Putamen (tissue), 1 donor: ENCODE measurements around the gene CACNA1B.
"Not testable (repeated sequence)": the region's sequence is repeated elsewhere in the genome, so short reads cannot be mapped to it uniquely, and the experiment has no call there.

Experiments used
- DNase-seq: peaks from one replicate; pipeline ENCODE4 v3.0.0-alpha.2; 2016; ENCODE audit warnings: low spot score

Gene CACNA1B

DNA sequence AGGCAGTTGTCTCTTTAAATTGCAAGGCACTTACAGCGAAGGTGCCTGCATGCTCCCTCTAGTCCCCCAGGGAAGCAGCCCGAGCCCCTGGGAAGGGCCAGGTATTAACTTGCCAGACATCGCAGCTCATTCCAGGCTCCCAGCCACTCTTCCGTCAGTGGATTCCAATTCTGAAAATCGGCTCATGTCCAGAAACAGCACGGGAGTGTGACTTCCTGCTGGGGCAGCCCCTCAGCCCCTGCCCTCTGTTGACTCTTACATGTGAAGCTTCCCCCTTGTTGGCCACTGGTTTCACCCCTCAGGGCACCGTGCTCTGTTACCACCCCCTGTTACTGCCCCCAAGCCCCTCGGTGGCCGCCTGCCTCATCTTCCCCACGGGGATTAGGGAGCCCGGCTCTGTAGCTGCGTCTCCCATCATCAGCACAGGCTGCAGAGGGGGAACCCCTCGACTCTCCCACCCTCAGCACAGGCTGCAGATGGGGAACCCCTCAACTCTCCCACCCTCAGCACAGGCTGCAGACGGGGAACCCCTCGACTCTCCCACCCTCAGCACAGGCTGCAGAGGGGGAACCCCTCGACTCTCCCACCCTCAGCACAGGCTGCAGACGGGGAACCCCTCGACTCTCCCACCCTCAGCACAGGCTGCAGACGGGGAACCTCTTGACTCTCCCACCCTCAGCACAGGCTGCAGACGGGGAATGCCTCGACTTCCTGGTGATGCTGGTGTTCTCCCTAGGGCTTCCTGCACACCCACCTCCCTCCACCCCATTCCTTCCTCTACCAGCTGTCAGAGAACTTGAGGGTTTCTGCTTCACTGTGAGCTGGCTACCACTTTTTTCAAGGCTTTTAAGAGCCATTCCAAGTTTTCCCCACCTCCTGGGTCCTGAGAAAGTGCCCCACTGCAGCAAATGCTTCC lies 11.1 kb upstream of the CACNA1B start:
- no peak for DNase-seq

GRCh38 chr9:137870432-137870831 lies 7.2 kb upstream of the CACNA1B start:
- DNase-seq = no peak

DNA sequence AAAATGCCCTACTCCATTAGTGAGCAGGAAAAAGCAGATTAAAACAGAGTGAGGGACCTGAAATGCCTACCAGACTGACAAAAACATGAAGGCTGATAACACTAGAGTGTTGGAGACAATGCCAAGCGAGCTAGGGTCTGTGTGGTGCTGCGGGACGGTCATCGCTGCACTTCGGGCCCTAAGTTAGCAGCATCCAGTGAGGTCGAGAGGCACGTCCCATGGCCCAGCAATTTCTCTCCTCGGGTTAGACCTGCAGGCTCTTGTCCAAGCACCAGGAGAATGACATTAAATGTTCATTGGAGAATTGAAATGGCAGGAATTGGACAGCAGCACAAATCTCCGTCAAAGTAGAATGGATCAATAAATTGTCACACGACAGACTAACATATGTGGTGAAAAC lies 5.3 kb upstream of the CACNA1B start:
- no peak for DNase-seq

- DNase-seq = no peak
Observed at GRCh38 chr9:137873408-137873807, 4.2 kb upstream of the CACNA1B start.

GRCh38 chr9:137873858-137874362 lies 3.7 kb upstream of the CACNA1B start:
- no peak for DNase-seq

- no peak for DNase-seq
Observed at GRCh38 chr9:137875354-137875753, 2.2 kb upstream of the CACNA1B start.

DNA sequence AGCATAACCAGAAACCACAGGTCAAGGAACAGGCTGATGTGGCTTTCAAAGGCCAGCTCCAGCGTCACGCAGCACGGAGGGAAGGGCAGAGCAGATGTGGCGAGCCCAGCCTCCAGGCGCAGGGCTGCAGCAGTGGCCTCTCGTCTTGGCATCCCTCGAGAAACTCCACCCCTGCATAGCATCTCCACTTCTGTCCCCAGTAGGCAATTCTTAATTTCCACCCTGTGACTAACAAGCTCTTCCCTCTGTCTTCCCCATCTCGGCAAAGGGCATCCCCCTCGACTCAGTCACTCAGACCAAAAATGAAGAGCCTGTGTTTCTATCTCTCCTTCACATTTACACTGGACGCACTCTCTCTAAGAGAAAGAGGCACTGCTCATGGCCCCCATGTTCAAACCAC lies 1.7 kb upstream of the CACNA1B start:
- DNase-seq = no peak

- no peak for DNase-seq
Observed at GRCh38 chr9:137876269-137876668, 1.3 kb upstream of the CACNA1B start.

- no peak for DNase-seq
Observed at GRCh38 chr9:137876781-137877386, 698 bp upstream of the CACNA1B start.

DNA sequence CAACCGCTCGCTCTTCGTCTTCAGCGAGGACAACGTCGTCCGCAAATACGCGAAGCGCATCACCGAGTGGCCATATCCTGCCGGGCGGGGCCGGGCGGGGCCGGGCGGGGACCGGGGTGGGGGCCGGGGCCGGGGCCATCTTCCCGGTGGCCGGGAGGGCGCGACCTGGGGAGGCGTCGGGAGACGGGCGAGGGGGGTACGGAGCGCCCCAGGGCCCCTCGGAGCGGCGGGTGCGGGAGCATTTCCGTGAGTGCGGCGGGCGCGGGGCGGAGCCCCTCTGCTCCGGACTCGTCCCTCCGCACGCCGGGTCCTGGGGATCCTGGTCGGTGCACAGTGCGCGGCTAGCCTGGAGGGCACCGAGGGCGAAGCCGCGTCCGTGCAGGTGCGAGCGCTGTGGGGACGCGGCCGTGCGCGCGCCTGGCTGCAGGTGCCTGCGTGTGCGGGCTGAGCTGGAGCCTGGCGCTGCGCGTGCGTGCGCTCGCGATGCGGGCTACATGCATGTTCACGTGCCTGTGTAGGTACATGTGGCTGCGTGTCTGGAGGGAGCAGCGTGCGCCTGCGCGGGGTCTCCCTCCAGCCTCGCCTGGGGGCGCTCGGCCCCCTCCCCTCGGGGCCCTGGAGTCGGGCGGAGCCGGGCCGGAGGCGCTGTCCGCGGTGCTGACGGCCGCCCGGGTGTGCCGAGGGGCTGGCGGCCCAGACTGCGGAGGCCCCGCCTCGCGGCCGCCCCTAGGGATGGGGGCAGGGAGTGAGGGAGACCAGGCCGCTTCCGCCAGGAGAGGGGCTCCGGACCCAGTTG lies 762 bp downstream of the CACNA1B start:
- DNase-seq = no peak

DNA sequence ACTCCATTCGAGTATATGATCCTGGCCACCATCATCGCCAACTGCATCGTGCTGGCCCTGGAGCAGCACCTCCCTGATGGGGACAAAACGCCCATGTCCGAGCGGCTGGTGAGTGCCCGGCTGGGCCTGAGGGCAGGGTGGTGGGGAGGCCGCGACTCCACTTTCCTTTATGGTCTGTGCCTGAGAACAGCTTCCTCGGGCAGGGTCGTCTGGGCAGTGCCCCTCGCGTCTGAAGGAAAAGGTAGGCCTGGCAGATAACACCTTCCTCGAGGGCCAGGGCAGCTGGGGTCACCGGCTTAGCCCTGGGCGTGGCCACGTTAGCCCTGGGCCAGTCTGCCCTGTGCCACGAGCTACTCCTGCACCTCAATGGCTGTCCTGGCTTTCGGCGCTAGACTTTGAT lies 1.5 kb downstream of the CACNA1B start:
- no peak for DNase-seq

- no peak for DNase-seq
Observed at GRCh38 chr9:137879566-137880150, 2.1 kb downstream of the CACNA1B start.

DNA sequence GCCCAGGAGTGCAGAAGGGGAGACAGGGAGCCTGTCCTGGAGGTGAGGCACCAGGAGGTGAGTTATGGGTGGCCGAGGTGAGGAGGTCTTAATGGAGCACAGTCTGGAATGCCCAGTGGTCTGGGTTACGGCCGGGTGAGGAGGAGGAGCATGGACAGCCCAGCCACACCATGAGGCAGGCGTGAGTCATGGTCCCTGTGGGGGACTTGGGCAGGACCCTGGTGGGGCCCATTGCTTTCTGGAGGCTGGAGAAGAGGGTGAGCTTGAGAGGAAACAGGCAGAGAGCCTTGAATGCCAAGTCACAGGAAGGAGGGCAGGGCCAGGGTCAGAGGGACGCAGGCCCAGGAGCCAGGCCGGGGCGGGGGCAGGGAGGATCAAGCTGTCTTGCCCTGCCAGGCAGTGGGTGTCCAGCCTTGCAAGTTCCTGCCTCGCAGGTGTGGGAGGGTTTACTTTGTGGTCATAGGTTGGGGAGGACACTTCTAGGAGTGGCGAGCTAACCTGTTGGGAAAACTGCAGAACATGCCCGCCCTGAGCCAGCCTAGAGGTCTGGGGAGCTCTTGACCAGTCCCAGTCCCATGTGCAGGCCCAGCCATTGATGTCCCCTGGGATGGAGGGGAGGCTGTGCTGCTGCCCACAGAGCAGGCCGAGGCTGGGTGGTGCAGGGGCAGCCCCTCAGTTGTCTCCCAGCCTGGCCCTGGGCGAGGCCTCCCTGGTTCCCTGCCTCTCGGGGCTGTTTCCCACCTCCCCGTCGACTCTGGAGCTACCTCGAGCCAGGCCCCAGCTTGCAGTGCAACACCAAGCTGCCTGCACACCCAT lies 2.8 kb downstream of the CACNA1B start:
- no peak for DNase-seq

DNA sequence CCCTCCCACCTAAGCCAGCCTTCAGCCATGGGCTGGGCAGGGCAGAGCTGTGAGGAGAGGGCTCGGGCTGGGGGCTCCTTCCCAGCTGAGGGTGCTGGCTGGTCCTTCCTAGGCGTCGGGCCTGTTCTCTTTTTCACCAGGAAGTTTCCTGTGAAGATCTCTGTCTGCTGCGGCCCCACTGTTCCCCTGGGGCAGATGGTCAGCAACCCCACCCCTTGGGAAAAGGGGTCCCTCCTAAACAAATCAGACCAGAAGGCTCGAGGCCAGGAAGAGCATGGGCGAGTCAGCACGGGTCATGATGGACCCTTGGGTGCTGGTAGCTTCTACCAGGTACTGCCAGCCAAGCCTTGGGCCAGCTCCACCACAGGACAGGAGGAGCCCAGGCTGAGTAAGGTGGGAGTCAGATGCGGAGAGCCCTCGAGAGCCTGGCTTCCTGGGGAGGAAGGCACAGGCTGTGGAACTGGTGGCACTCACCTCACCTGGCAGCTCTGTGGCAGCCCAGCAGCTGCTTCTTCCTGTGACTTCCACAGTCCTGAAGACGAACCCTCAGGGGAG lies 3.5 kb downstream of the CACNA1B start:
- no peak for DNase-seq

DNA sequence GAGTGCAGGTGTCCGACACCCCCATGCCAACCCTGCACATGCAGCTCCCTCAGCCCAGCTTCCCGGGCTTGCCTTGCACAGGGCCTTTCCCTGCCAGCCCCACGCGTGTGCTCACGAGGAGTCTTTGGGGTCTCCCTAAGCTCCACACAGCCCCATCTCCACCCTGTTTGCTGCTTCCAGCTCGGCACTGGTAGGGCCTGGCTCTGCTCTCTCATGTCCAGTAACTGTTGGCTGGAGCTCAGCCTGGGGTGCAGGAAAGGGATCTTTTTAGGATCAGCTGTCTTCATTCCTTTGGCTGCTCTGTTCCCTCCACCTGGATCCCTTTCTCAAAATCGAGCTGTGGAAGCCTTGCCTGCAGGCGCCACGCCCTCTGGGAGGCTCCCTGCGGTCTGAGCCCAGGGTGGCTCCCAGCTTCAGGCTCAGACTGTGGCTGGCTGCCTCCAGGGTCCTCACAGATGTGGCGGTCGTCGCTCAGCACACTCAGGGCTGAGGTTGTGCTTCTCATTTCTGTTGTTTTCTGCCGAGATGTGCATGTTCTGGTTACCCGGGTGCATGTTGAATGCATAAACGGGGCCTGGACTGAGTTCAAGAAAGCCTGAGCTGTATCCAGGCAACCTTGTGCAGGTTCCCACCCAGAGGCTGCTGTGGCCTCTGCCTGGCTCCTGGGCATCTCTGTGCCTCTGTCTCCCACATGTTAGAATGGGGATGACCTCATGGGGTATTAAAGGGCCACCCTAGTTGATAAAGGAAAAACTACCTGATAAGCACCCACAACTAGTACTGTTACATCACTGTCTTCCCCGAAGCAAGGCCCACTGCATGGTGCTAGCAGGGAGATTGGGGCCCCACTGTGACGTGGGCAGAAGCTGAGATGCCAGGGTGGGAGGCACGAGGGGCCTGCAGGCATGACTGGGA lies 4.3 kb downstream of the CACNA1B start:
- no peak for DNase-seq

DNA sequence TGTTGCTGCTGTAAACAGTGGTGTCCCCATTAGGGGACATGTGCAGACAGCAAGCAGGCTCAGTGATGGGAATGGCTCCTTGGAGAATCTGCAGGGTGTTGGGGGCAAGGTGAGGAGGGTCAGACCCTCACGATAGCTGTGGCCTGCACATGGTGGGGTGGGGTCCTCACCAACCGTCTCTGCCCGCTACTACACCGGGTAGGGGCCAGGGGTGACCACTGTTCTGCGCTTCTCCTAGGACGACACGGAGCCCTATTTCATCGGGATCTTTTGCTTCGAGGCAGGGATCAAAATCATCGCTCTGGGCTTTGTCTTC lies 4.9 kb downstream of the CACNA1B start:
- no peak for DNase-seq

- DNase-seq = not testable (repeated sequence)
Observed at GRCh38 chr9:137883977-137884376, 6.4 kb downstream of the CACNA1B start.

- DNase-seq = not testable (repeated sequence)
Observed at GRCh38 chr9:137884547-137884946, 7.0 kb downstream of the CACNA1B start.

- not testable (repeated sequence) for DNase-seq
Observed at GRCh38 chr9:137885121-137885520, 7.5 kb downstream of the CACNA1B start.

- not testable (repeated sequence) for DNase-seq
Observed at GRCh38 chr9:137888621-137889020, 11.0 kb downstream of the CACNA1B start.
